Measurements from ENCODE around the gene KCNQ1. TPM values are rescaled to one million over a fixed set of nuclear protein-coding genes. Genes with fewer than 3 reads are reported as not detected.

The KCNQ1 gene
- total and polyA plus RNA-seq, 9 of the 15 experiments (the other 6 are each of a cell fraction or from before 2014, with no cell fraction given), result 0.44 TPM; not detected in 8

- Histone ChIP-seq H3K79me2 (ENCODE audit: control insufficient read depth, insufficient read depth, low read length) (no peaks in the 10 kb centered on the region), H3K4me1 (replicated peaks in 1 of 2; ENCODE audit: control insufficient read depth in 2 of 2, insufficient read depth in 2 of 2, low read length in 2 of 2) (peaks cover 11 to 66% of the 10 kb centered on the region in 2 experiments; a peak in 3 of 5 replicates), H3K27ac (ENCODE audit: extremely low read depth, low read depth, low read length) (no peak overlapping the region), H3K36me3 (ENCODE audit: control insufficient read depth, insufficient read depth, low read length) (no peaks in the 10 kb centered on the region), H3K27me3 (ENCODE audit: control insufficient read depth in 2 of 2, insufficient read depth in 2 of 2, low read length in 2 of 2) (no peaks in the 10 kb centered on the region), H4K20me1 (replicated peaks; ENCODE audit: control insufficient read depth, insufficient read depth, low read length) (no peaks in the 10 kb centered on the region), H3K4me3 (no peak overlapping the region), H2AFZ (ENCODE audit: low read depth, low read length) (no peak overlapping the region), H3K9me1 (ENCODE audit: control insufficient read depth, insufficient read depth, low read length) (no peaks in the 10 kb centered on the region), H3K9ac (ENCODE audit: insufficient read depth in 1 of 2, low read depth in 2 of 2, low read length in 2 of 2) (no peak overlapping the region), H3K9me3 (replicated peaks; ENCODE audit: control insufficient read depth, insufficient read depth, low read depth, low read length) (no peaks in the 10 kb centered on the region), H3K4me2 (ENCODE audit: insufficient read depth, low read length) (no peak overlapping the region)
- BruUV-seq (replicated peaks), result no TSS peak
- in situ Hi-C loops (cut with MboI) (no loop called here), intact Hi-C loops (cut with micrococcal nuclease) (no loop called here)
- TF ChIP-seq SP1 (CRISPR knock-in tag; IDR thresholded peaks at IDR 0.05) (no peak), PCBP1 (IDR thresholded peaks at IDR 0.05; ENCODE audit: low read depth, low read length, poor library complexity, severe bottlenecking) (peak; percentile 22)
- TF ChIP-seq, protein P1, sequence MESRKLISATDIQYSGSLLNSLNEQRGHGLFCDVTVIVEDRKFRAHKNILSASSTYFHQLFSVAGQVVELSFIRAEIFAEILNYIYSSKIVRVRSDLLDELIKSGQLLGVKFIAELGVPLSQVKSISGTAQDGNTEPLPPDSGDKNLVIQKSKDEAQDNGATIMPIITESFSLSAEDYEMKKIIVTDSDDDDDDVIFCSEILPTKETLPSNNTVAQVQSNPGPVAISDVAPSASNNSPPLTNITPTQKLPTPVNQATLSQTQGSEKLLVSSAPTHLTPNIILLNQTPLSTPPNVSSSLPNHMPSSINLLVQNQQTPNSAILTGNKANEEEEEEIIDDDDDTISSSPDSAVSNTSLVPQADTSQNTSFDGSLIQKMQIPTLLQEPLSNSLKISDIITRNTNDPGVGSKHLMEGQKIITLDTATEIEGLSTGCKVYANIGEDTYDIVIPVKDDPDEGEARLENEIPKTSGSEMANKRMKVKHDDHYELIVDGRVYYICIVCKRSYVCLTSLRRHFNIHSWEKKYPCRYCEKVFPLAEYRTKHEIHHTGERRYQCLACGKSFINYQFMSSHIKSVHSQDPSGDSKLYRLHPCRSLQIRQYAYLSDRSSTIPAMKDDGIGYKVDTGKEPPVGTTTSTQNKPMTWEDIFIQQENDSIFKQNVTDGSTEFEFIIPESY (CRISPR knock-in tag; IDR thresholded peaks at IDR 0.05), result peak; percentile 90
- ATAC-seq, result no peak
- no peak for FAIRE-seq
- ChIA-PET POLR2A (interaction anchor here (0.5 kb wide), 1 partner anchor 23 kb away, joined by 3 read pairs; no protein-coding TSS in a partner anchor), CTCF (ENCODE audit: low intra/inter-chr PET ratio) (no interaction called here)
- no peak for DNase-seq (ENCODE audit: extremely low read depth in 1 of 4, low spot score in 3 of 4)
- WGBS (ENCODE audit: insufficient coverage, low coverage, missing lambda C conversion rate), result 74% methylated on average over 13 of the region's 71 CpGs
Measured at GRCh38 chr11:2791521-2792380, 346.9 kb downstream of the KCNQ1 start.
